HL-60 (cell line): ENCODE results near the gene KCNT2.

ENCODE experiments used
- DNase-seq, 2 experiments: peaks; one replicate each; pipeline ENCODE4 v3.0.0-alpha.2; 2010 to 2020; ENCODE audit warnings: low read depth in 1 of 2, low spot score in 1 of 2
- H3K27ac ChIP-seq: fragments of 250-450 bp; sonication (Bioruptor Pico); replicated peaks from 2 replicates; pipeline ENCODE4 v1.5.1; 2020; ENCODE audit warnings: mild to moderate bottlenecking, moderate library complexity
- H3K27me3 ChIP-seq: fragments of 250-450 bp; sonication (Bioruptor Pico); 2 replicates; pipeline ENCODE4 v1.5.1; 2021; ENCODE audit warnings: mild to moderate bottlenecking, moderate library complexity; ENCODE audit not compliant: insufficient read depth, poor library complexity, severe bottlenecking
- H3K4me3 ChIP-seq: replicated peaks from 2 replicates; pipeline ENCODE4 v1.5.1; 2011; ENCODE audit warnings: mild to moderate bottlenecking, control low read depth, low read length; ENCODE audit not compliant: insufficient read depth
- GABPA ChIP-seq: IDR thresholded peaks from 2 replicates; pipeline ENCODE4 v1.6.1; 2012; ENCODE audit warnings: low read depth
- POLR2AphosphoS5 ChIP-seq: IDR thresholded peaks from 2 replicates; pipeline ENCODE4 v1.6.1; 2012; ENCODE audit warnings: low read depth
- REST ChIP-seq: IDR thresholded peaks from 2 replicates; pipeline ENCODE4 v1.6.1; 2012; ENCODE audit warnings: low read depth; ENCODE audit not compliant: insufficient replicate concordance
- SPI1 ChIP-seq: IDR thresholded peaks from 2 replicates; pipeline ENCODE4 v1.6.1; 2012; ENCODE audit warnings: low read depth, mild to moderate bottlenecking, borderline replicate concordance
- TF ChIP-seq, protein P1 (sequence below): IDR thresholded peaks from one replicate; pipeline ENCODE4 v1.5.1; 2011; ENCODE audit warnings: low read length, control low read depth, inconsistent platforms; ENCODE audit not compliant: insufficient read depth

Gene KCNT2

DNA sequence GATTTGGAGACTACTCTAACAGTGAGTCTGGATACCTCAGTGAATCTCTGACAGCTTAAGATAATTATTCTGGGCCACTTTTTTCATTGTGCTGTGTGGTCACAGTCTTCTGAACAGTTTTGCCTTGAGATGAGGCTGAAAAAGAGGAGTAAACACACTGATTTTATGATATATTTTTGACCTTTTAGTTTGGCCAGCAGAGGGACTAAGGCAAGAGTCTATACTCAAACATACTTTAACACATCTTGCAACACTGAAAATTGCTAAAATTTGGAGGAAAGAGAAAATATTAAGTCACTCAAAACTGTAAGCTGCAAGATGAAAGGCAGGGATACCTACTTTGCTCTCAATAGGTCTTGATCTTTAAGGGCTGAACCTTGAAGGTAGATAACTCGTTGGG is 182.7 kb downstream of the KCNT2 start:
- H3K27ac ChIP-seq = no peak overlapping the region
- H3K4me3 ChIP-seq = no peak overlapping the region
- TF ChIP-seq SPI1 (no peak), REST (no peak), GABPA (no peak), POLR2AphosphoS5 (no peak)
- TF ChIP-seq, protein P1, sequence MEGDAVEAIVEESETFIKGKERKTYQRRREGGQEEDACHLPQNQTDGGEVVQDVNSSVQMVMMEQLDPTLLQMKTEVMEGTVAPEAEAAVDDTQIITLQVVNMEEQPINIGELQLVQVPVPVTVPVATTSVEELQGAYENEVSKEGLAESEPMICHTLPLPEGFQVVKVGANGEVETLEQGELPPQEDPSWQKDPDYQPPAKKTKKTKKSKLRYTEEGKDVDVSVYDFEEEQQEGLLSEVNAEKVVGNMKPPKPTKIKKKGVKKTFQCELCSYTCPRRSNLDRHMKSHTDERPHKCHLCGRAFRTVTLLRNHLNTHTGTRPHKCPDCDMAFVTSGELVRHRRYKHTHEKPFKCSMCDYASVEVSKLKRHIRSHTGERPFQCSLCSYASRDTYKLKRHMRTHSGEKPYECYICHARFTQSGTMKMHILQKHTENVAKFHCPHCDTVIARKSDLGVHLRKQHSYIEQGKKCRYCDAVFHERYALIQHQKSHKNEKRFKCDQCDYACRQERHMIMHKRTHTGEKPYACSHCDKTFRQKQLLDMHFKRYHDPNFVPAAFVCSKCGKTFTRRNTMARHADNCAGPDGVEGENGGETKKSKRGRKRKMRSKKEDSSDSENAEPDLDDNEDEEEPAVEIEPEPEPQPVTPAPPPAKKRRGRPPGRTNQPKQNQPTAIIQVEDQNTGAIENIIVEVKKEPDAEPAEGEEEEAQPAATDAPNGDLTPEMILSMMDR = no peak
- DNase-seq = no peak
- no peaks in the 10 kb centered on the region for H3K27me3 ChIP-seq

DNA sequence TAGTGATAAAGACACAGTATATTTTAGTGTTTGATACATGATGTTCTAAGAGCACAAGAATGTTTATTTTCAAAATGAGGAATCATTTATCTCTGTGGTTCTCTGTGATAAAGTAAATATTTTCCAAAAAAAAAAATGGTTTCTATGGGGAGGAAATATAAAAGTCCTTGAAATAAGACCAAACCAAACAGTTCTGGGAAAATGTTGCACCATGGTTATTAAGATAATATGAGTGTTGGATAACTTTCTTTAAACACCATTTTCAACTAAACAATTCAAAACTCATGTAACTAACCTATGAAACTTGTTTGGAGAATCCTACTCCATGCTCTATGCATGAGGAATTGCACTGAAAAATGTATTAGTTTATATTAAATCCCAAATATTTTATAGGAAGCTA is 184.6 kb downstream of the KCNT2 start:
- DNase-seq = no peak
- H3K27me3 ChIP-seq = no peaks in the 10 kb centered on the region
- no peak for TF ChIP-seq REST
- no peak for TF ChIP-seq GABPA
- TF ChIP-seq POLR2AphosphoS5 = no peak
- TF ChIP-seq SPI1 = no peak
- TF ChIP-seq, protein P1 = no peak
- no peak overlapping the region for H3K27ac ChIP-seq
- H3K4me3 ChIP-seq = no peak overlapping the region

DNA sequence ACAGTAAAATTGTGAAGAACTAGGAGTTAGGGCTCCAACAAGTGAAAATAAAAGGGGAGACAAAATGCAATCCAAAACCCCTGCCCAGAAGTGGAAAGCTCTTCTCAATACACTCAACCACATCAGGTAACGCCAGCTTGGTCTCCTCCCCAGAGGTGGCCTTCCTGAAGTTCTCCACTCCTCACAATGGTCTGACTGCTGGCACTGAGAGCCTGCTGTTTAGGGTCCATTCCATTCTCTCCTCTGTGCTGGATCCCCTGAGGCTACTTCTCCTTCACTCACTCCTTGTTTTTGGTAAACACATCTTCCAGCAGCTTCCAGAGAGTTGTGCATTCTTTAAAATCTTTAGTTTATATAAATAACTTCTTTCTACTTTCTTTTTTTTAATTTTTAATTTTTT is 189.5 kb downstream of the KCNT2 start:
- H3K27ac ChIP-seq = no peak overlapping the region
- no peaks in the 10 kb centered on the region for H3K27me3 ChIP-seq
- no peak for DNase-seq
- TF ChIP-seq SPI1 = no peak
- TF ChIP-seq, protein P1 = no peak
- H3K4me3 ChIP-seq = no peak overlapping the region

DNA sequence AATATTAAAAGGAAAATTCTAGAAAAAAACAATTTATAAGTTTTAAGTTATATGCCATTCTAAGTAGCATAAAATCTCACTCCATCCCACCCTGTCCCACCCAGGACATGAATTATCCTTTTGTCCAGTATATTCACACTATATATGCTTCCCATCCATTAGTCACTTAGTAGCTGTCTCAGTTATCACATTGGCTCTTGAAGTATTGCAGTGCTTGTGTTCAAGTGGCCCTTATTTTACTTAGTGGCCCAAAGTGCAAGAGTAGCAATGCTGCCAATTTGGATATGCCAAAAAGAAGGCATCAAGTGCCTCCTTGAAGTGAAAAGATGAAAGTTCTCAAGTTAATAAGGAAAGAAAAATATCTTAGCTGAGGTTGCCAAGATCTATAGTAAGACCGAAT is 192.3 kb downstream of the KCNT2 start:
- no peak for DNase-seq
- Histone ChIP-seq H3K4me3 (no peak overlapping the region), H3K27ac (no peak overlapping the region), H3K27me3 (no peaks in the 10 kb centered on the region)
- TF ChIP-seq REST (no peak), POLR2AphosphoS5 (no peak), SPI1 (no peak), GABPA (no peak)
- TF ChIP-seq, protein P1 = no peak
